ENCODE data around the gene CD37.

The CD37 gene

DNA sequence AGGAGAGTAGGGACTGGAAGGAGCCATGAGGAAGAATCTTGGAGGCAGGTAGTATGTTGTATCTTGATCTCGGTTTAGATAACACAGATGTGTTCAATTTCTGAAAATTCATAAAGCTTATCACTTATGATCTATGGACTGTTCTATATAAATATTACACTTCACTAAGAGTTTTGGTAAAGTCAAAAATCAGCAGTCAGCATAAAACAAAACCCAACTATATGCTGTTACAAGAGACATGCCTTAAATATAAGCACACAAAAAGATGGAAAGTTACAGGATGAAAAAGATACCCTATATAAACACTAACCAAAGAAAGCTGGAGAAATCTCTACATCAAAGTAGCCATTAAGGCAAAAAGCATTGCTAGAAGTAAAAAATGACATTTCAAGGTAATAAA is 48.4 kb downstream of the CD37 start:
- DNase-seq, result no peak

- peak; percentile 31 for DNase-seq
Observed at GRCh38 chr19:49387936-49388372, 52.7 kb downstream of the CD37 start, which contains the start of gene KASH5. KASH5 (plus strand) TSS chr19:49388249; CDS start chr19:49390884, 2,635 bp downstream.

- no peak for DNase-seq
Observed at GRCh38 chr19:49389406-49389805, 54.2 kb downstream of the CD37 start.

Measured in NCI-H2029 treated with DMSO at 0.1 percent for 48 hours (cell line).